GM21825 (cell line): ENCODE measurements around the gene PGRMC2.
"Not testable (repeated sequence)": the region's sequence is repeated elsewhere in the genome, so short reads cannot be mapped to it uniquely, and the experiment has no call there.

ENCODE experiments used
- ATAC-seq: cut with Tn5 transposase; IDR thresholded peaks from one replicate; pipeline ENCODE4 v1.9.1; 2021; ENCODE audit warnings: mild to moderate bottlenecking, moderate library complexity; ENCODE audit not compliant: unreplicated experiment

PGRMC2 gene

GRCh38 chr4:128271551-128271950 lies 16.1 kb downstream of the PGRMC2 start:
- ATAC-seq = no peak

GRCh38 chr4:128268970-128269369 lies 18.6 kb downstream of the PGRMC2 start:
- no peak for ATAC-seq

DNA sequence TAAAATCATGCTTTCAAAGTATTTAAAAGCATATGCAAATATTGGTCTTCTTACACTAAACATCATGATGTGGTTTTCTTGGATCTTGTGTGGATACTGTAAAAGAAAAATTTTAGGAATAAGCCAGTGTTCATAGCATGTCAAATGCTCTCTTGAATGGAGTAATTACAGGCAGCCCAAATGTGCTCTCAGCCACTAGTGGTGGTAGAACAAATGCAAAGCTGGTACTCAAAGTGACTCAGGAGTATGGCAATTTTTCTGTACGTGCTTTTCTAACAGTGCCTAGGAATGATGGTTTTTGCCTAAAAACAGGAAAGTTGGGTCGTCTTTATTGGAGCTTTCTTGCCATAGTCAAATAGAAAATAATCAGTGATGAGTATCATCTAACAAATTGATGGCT lies 19.9 kb downstream of the PGRMC2 start:
- ATAC-seq = no peak

DNA sequence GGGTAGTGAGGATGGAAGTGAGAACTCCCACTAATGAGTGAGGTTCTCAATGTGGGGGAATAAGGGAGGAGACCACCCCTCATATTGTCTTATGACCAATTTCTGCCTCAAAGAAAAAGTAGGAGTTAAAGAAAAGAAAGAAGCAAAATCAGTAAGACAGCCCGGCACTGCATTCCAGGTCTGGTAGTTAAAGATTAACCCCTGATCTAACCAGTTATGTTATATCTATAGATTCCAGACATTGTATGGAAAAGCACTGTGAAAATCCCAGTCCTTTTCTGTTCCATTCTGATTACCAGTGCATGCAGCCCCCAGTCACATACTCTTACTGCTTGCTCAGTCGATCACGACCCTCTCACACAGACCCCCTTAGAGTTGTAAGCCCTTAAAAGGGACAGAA lies 20.4 kb downstream of the PGRMC2 start:
- not testable (repeated sequence) for ATAC-seq

- not testable (repeated sequence) for ATAC-seq
Observed at GRCh38 chr4:128265550-128265949, 22.1 kb downstream of the PGRMC2 start.

- ATAC-seq = not testable (repeated sequence)
Observed at GRCh38 chr4:128259889-128260288, 27.7 kb downstream of the PGRMC2 start.

- ATAC-seq = not testable (repeated sequence)
Observed at GRCh38 chr4:128258166-128258565, 29.4 kb downstream of the PGRMC2 start.

DNA sequence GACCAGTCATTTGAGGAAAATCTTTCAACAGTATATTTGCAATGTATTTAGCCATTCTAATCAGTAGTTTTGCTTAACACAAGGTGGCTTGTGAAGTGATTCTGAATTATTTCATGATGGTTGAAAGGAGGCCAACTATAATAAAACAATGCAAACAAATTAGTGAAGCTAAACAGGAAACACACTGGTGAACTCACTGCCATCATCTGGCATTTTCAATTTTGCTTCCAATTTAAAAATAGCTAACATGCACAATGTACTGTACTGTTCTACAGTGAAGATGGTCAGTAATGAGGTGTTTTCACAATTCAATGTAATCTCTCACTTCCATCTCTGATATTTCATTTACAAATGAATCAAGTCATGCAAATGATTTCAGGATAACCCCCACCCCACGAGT lies 31.1 kb downstream of the PGRMC2 start:
- no peak for ATAC-seq

- ATAC-seq = no peak
Observed at GRCh38 chr4:128255906-128256305, 31.7 kb downstream of the PGRMC2 start.

DNA sequence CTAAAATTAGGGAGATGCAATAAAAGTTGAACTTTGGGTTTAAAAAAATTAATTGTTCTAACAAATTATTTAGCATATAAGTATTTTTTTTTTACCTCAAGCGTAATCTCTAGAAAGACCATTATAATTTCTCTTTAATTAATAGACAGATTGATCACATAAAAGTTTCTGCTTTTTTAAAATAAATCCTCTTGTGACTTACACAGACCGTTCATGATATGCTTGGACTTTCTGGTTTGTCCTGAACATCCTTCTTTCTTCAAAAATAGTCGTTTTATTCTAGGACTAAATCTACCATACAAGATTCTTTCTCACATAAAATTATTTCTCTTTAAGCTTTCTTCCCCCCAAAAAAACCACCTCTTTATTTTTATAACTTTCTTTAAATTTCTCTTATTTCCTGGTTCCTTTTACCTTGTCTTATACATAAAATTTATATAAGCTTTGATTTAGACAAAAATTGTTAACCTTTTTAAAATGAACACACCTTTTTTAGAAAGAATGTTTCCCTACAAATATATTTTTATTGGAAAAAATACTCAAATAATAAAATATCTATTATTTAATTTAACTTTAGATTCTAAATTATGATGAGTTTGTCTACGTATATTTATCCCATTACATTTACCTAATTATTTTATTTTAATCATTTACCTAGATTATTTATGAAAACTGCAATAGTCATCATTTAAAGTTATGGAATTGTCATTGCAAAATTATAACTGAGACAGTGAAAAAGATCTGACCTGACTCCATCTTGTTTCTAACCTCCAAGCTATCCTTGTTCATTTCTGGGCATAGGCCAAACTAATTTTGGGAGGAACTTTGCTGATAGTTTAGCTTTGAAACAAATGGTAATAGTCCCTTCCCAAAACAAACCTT lies 37.6 kb downstream of the PGRMC2 start:
- ATAC-seq = no peak

DNA sequence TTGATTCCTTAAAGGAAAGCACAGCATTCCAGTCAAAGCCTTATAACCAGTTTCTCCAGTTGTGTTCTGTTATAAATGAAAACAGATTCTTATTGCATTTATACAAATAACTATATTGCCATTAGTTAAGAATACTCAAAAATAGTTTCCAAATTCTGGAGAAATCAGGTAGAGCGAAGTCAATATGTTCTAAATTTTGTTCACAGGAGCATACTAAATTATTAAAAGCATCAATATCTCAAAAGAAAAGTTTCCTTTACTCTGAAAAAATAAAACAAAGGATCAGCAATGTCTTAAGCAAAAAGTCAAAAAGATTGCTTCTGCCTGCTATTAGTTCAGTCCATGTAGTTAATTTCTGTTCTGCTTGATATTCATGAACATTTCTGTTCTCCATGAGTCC lies 39.7 kb downstream of the PGRMC2 start:
- ATAC-seq = no peak

- not testable (repeated sequence) for ATAC-seq
Observed at GRCh38 chr4:128245391-128245790, 42.2 kb downstream of the PGRMC2 start.

- ATAC-seq = no peak
Observed at GRCh38 chr4:128244379-128244778, 43.2 kb downstream of the PGRMC2 start.

GRCh38 chr4:128242601-128243000 lies 45.0 kb downstream of the PGRMC2 start:
- no peak for ATAC-seq

- no peak for ATAC-seq
Observed at GRCh38 chr4:128241981-128242380, 45.6 kb downstream of the PGRMC2 start.

DNA sequence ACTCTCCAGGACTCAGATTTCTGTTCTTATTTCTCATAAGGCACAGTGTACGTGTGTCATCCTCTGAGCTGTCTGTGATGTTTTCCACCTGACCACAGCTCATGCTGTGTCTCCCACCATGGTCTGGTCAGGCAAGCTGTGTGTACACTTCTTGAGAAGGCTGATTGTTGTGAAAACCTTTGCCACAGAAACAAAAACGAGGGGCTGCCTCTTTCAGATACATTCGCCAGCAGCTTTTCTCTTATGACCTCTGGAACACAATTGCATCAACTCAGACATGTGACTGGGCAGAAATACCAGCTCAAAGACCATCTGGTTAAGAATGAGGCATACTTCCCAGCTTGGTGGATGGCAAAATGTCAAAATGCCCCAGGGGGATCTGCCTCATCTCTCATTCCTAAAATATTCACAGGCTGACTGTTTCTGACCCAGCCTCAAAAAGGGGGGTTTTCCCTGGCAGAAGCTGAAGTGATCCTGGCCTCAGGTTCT lies 46.1 kb downstream of the PGRMC2 start:
- no peak for ATAC-seq

DNA sequence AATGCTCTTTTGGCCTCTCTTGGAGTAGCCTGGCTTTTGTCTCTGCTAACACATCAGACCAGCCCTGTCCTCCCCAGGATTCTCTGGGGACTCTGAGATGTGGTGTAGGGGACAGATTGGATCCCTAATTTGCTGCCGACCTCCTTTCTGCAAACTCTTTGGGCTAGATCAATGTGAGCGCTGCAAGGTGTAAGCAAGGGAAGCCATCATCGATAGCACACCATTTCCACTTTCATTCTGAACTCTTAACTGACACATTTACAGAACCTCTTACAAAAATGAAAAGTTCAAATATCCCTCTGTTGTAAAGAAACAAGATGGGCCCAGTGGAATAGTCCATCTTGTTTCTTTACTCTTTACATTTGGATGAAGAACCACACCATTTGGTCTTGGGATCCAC lies 46.6 kb downstream of the PGRMC2 start:
- ATAC-seq = no peak

DNA sequence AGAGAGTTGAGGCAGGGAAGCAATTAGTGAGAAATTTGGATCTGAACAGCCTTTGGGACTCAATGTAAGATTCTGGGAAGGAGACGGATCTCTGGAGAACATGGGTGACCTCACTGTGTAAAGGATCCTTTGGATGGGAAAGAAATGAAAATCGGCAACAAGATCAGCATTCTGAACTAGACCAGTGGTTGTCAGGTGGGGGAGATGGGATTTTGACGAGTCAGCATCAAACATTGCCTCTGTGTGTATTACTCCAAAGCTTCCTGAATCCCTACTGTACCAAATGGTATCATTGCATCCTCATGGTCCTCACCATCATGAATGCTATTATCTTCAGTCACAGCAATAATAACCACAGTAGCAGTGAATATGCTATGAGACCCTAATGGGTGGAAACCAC lies 52.8 kb downstream of the PGRMC2 start:
- ATAC-seq = no peak

DNA sequence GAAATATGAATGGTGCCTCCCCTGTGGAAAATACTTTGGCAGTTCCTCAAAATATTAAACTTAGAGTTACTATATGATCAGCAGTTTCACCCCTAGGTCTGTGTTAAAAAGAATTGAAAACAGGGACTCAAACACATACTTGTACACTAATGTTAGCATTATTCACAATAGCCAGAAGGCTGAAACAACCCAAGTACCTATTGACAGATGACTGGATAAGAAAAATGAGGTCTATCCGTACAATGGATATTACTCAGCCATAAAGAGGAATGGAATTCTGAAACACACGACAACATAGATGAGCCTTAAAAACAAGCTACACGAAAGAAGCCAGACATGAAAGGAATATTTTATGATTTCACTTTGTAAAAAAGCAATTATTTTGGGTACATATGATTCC lies 54.9 kb downstream of the PGRMC2 start:
- no peak for ATAC-seq

DNA sequence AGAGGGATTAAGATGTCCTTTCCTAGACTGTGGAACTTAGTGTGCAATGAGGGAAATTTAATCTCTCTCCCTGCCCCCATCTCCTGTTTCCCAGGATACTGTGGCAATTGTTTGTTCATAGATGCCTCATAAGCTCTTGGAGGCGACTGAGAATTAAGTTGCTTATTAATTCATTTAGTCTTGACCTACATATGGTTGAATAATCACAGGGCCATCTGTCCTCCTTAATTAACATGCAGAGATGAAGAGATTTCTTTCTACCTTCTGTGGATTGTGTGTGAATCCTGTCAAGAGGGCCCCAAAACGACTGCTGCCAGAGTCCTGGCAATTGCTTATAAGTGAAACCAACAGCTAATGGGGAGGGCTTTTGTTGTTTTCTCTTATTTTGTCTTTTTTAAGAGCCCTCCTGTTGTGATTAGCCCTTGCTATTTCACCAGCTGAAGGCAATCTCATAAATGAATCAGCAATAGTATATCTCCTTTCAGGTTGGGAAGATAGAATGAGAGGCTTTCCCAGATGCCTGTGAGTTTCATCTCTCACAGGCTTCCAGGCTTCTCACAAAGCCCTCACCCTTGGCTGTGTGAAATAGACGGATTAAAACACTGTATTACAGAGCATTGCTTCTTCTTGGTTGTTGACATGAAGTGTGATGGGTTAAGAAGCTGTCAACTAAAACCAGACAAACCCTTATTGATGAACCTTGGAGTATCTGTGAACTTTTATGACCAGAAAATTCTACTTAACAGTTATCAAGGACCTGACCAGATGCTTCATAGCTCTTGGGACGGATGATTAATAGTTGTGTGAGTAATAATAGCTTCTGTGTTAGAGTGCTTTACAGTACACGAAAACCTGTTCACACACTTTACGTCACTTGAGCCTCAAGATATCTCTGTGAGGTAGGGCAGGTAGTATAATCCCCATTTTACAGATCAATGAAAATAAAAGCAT lies 58.5 kb downstream of the PGRMC2 start:
- ATAC-seq = no peak

GRCh38 chr4:128227991-128228571 lies 59.5 kb downstream of the PGRMC2 start:
- ATAC-seq = no peak
